Loucy (cell line): ENCODE results near the gene LAMTOR4.
"Not testable (repeated sequence)": the region's sequence is repeated elsewhere in the genome, so short reads cannot be mapped to it uniquely, and the experiment has no call there.

ENCODE experiments used
- H2AFZ ChIP-seq: fragments of 200-600 bp; sonication (generic); 2 replicates; pipeline ENCODE4 v1.6.0; 2016; ENCODE audit warnings: antibody characterized with exemption, mild to moderate bottlenecking, low read length, moderate library complexity
- H3F3A ChIP-seq: fragments of 200-600 bp; 2 replicates; pipeline ENCODE4 v1.6.0; 2016; ENCODE audit warnings: antibody characterized with exemption, low read depth, mild to moderate bottlenecking
- H3K27me3 ChIP-seq: fragments of 200-600 bp; sonication (generic); 2 replicates; pipeline ENCODE4 v1.6.1; 2014; ENCODE audit warnings: low read length, mild to moderate bottlenecking; ENCODE audit not compliant: insufficient read depth, poor library complexity, severe bottlenecking
- H3K36me3 ChIP-seq: fragments of 200-600 bp; sonication (generic); 2 replicates; pipeline ENCODE4 v1.6.1; 2016; ENCODE audit warnings: low read length; ENCODE audit not compliant: insufficient read depth
- H3K4me1 ChIP-seq: fragments of 200-600 bp; sonication (generic); 2 replicates; pipeline ENCODE4 v1.5.1; 2014; ENCODE audit warnings: low read length, mild to moderate bottlenecking; ENCODE audit not compliant: insufficient read depth, poor library complexity, severe bottlenecking
- H3K4me2 ChIP-seq: fragments of 200-600 bp; sonication (generic); 2 replicates; pipeline ENCODE4 v1.6.0; 2014; ENCODE audit warnings: antibody characterized with exemption, low read length, low read depth, mild to moderate bottlenecking; ENCODE audit not compliant: poor library complexity, severe bottlenecking
- H3K4me3 ChIP-seq: fragments of 200-600 bp; sonication (generic); 2 replicates; pipeline ENCODE4 v1.5.1; 2014; ENCODE audit warnings: low read length, mild to moderate bottlenecking, mixed read lengths; ENCODE audit not compliant: poor library complexity, severe bottlenecking
- H3K79me2 ChIP-seq: fragments of 200-600 bp; sonication (generic); 2 replicates; pipeline ENCODE4 v1.6.1; 2014; ENCODE audit warnings: low read length; ENCODE audit not compliant: insufficient read depth
- H3K9ac ChIP-seq: fragments of 200-600 bp; sonication (generic); 2 replicates; pipeline ENCODE4 v1.6.0; 2014; ENCODE audit warnings: mild to moderate bottlenecking, low read depth, low read length, moderate library complexity; ENCODE audit not compliant: poor library complexity, severe bottlenecking
- H3K9me2 ChIP-seq: fragments of 200-600 bp; sonication (generic); replicated peaks from 2 replicates; pipeline ENCODE4 v1.6.1; 2016; ENCODE audit warnings: low read depth, low read length, mixed read lengths
- H3K9me3 ChIP-seq: fragments of 200-600 bp; sonication (generic); 2 replicates; pipeline ENCODE4 v1.6.1; 2014; ENCODE audit warnings: mild to moderate bottlenecking, antibody characterized with exemption, low read length, low read depth; ENCODE audit not compliant: insufficient read depth
- H4K20me1 ChIP-seq: fragments of 200-600 bp; sonication (generic); 2 replicates; pipeline ENCODE4 v1.6.0; 2014; ENCODE audit warnings: antibody characterized with exemption, low read length, mild to moderate bottlenecking; ENCODE audit not compliant: insufficient read depth, poor library complexity, severe bottlenecking
- EZH2phosphoT487 ChIP-seq: fragments of 200-600 bp; IDR thresholded peaks from 2 replicates; pipeline ENCODE4 v1.6.1; 2018; ENCODE audit warnings: antibody characterized with exemption, mild to moderate bottlenecking, moderate library complexity, borderline replicate concordance
- TF ChIP-seq, protein P1 (sequence below): fragments of 200-600 bp; sonication (generic); conservative IDR thresholded peaks from 2 replicates; pipeline ENCODE4 v1.5.1; 2014; ENCODE audit warnings: mild to moderate bottlenecking, antibody characterized with exemption, low read length

LAMTOR4 gene

DNA sequence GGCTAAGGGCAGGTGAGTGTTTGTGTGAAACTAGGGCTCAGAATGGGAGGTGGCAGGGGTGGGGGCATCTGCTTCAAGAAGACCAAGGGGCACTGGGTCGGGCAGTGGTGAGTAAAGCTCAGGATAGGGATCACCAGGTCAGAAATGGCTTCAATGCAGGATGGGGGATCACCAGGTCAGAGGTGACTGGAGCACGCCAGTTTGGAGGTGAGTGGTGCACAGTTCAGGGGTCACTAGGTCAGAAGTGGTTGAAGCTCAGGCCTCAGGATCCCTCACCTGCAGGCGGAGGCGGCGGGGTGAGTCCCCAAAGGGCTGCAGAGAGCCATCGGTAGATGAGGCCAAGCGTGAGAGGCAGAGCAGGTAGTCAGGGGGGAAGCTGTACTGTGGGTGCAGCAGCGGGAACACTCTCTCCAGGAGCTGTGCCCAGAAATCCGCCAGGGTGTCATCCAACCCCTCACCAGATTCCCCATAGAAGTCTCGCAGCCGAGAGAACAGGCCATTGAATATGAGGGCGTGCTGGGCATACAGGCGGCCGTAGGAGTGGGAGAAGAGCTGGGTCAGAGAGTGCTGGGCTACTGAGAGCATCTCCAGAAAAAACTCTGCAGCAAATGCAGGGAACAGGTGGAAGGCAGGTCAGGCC lies 26.7 kb downstream of the LAMTOR4 start:
- Histone ChIP-seq H3F3A (no peaks in the 10 kb centered on the region), H3K9ac (peak overlapping the region; percentile 62), H3K4me1 (peaks cover 17% of the 10 kb centered on the region), H2AFZ (no peak overlapping the region), H3K36me3 (no peaks in the 10 kb centered on the region), H3K4me2 (peak overlapping the region; percentile 94), H3K79me2 (peaks cover 25% of the 10 kb centered on the region), H3K9me2 (no peaks in the 10 kb centered on the region), H3K27me3 (no peaks in the 10 kb centered on the region), H3K9me3 (no peaks in the 10 kb centered on the region), H3K4me3 (peak overlapping the region; percentile 45), H4K20me1 (peaks cover 4% of the 10 kb centered on the region)
- TF ChIP-seq EZH2phosphoT487, result no peak
- TF ChIP-seq, protein P1, sequence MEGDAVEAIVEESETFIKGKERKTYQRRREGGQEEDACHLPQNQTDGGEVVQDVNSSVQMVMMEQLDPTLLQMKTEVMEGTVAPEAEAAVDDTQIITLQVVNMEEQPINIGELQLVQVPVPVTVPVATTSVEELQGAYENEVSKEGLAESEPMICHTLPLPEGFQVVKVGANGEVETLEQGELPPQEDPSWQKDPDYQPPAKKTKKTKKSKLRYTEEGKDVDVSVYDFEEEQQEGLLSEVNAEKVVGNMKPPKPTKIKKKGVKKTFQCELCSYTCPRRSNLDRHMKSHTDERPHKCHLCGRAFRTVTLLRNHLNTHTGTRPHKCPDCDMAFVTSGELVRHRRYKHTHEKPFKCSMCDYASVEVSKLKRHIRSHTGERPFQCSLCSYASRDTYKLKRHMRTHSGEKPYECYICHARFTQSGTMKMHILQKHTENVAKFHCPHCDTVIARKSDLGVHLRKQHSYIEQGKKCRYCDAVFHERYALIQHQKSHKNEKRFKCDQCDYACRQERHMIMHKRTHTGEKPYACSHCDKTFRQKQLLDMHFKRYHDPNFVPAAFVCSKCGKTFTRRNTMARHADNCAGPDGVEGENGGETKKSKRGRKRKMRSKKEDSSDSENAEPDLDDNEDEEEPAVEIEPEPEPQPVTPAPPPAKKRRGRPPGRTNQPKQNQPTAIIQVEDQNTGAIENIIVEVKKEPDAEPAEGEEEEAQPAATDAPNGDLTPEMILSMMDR, result no peak

DNA sequence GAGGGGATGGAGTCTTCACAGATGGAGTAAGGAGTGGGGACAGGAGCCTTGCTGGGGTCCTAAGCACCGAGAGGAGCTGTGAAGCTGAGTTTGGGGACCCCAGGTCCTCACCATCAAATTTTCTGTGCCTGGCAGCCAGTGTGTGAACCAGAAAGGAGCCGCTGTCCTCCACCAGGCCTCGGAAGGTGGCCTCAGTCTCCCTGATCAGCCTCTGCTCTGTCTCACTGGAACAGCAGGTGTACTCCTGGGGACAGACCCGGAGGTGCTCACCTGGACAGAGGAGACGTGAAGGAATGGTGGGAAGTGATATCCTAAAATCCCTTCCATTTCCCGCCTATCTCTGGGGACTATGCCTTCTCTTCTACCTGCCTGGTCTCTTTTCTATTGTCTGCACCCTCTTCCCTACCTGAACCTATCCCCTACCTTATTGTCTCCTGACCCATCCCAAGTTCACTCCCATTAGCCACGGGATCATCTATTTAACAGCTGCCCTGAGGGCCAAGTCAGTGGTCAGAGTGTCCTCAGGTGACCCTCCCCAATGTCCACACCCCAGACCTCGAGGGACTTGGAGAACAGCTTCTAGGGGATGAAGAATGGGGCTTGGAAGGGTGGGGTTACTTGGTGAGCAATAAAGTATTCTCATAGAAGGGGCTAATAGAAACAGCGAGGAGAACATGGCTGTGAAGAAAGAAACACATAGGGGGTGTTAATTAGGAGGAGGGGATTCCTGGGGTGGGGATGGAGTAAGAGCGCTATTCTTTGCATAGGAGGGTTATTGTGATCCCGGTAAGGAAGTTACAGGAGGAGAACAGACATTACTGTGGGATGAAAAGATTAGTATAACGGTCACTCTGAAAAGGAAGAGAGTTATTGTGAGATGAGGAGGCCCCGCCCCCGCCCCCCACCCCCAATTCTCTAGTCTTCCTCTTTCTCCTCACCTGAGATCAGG lies 27.7 kb downstream of the LAMTOR4 start:
- H3K36me3 ChIP-seq, result no peaks in the 10 kb centered on the region
- no peaks in the 10 kb centered on the region for H3K9me2 ChIP-seq
- H3K9ac ChIP-seq, result peak overlapping the region; percentile 85
- no peaks in the 10 kb centered on the region for H3F3A ChIP-seq
- peaks cover 17% of the 10 kb centered on the region for H3K4me1 ChIP-seq
- no peak for TF ChIP-seq EZH2phosphoT487
- peaks cover 4% of the 10 kb centered on the region for H4K20me1 ChIP-seq
- H3K4me3 ChIP-seq, result peak overlapping the region; percentile 91
- H3K4me2 ChIP-seq, result peak overlapping the region; percentile 94
- no peaks in the 10 kb centered on the region for H3K27me3 ChIP-seq
- H3K79me2 ChIP-seq, result peaks cover 25% of the 10 kb centered on the region
- no peaks in the 10 kb centered on the region for H3K9me3 ChIP-seq
- peak overlapping the region; percentile 92 for H2AFZ ChIP-seq

DNA sequence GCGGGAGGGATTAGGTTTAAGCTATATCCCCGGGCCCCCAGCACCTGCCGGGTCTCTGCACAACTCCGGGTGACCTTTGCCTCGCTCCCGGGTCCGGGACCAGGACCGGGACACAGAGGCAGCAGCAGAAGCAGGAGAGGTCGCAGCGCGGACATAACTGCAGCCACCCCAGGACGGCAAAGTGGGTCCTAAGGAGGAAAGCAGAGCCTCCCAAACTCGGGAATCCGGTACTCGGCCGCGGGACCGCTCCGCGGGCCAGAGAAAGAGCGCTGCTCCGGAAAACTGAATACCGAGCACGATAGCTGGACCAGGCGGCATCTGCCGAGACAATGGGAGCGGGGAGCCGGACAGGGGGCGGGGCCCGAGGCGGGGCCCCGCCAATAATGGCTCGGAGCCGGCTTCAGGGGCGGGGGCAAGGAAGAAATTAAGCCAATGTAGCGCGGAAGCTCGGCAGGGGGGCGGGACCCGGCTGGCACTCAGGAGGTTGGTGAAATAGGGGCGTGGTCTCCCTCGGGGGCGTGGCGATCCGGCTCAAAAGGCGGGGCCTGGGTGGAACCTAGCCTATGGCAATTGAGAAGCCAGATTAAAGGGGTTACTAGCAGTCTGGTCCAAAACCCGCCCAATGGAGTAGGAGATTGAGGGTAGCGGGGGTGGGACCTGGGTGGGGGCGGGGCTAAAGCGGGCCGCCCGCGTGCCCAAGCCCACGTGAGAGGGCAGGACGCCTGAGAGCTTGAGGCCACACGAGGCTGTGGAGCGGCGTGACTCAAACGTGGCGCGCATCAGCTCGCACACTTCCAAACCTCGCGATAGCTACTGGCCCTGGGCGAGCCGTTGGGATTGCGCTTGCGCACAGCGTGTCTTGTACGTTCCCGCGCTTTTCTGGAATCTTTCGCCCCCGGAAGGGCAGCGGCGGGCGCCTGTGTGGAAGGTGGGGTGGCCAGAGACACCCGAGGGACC lies 28.6 kb downstream of the LAMTOR4 start, which contains the start of the genes GPC2 and STAG3:
Gene GPC2 (minus strand): TSS at position 337 of the 957 bp plus-strand sequence. CDS start 182 bp downstream, at position 155.
Gene STAG3 (plus strand): TSS at position 874 of the 957 bp plus-strand sequence. CDS start 2,639 bp downstream, outside the sequence.
- peak within 1 kb of the TSS; percentile 85 for H3K9ac ChIP-seq
- peaks cover 4% of the 10 kb centered on the region for H4K20me1 ChIP-seq
- peak within 1 kb of the TSS; percentile 92 for H2AFZ ChIP-seq
- no peaks in the 10 kb centered on the region for H3K36me3 ChIP-seq
- no peaks in the 10 kb centered on the region for H3K27me3 ChIP-seq
- no peaks in the 10 kb centered on the region for H3K9me2 ChIP-seq
- H3K4me3 ChIP-seq, result peak within 1 kb of the TSS; percentile 91
- peak within 1 kb of the TSS; percentile 94 for H3K4me2 ChIP-seq
- no peaks in the 10 kb centered on the region for H3F3A ChIP-seq
- no peaks in the 10 kb centered on the region for H3K9me3 ChIP-seq
- TF ChIP-seq EZH2phosphoT487, result no peak
- TF ChIP-seq, protein P1, result no peak
- peaks cover 17% of the 10 kb centered on the region for H3K4me1 ChIP-seq
- H3K79me2 ChIP-seq, result peaks cover 25% of the 10 kb centered on the region

DNA sequence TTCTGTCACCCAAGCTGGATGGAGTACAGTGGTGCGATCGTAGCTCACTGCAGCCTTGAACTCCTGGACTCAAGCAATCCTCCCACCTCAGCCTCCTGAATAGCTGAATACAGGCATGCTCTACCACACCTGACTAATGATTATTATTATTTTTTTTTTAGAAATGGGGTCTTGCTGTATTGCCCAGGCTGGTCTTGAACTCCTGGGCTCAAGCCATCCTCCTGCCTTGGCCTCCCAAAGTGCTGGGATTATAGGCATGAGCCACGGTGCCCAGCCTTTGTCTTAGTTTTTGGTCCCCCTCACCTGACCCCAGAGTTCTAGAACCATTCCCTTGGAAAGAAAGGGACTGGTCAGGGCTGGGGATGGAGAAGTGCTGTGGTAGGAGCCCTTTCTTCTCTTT lies 31.4 kb downstream of the LAMTOR4 start:
- H3K4me1 ChIP-seq, result peaks cover 17% of the 10 kb centered on the region
- H3K79me2 ChIP-seq, result peaks cover 19% of the 10 kb centered on the region
- not testable (repeated sequence) for H3K4me2 ChIP-seq, H2AFZ ChIP-seq, H3K36me3 ChIP-seq, H4K20me1 ChIP-seq, H3K4me3 ChIP-seq, H3K9ac ChIP-seq, H3K27me3 ChIP-seq, H3K9me3 ChIP-seq, H3F3A ChIP-seq, H3K9me2 ChIP-seq

DNA sequence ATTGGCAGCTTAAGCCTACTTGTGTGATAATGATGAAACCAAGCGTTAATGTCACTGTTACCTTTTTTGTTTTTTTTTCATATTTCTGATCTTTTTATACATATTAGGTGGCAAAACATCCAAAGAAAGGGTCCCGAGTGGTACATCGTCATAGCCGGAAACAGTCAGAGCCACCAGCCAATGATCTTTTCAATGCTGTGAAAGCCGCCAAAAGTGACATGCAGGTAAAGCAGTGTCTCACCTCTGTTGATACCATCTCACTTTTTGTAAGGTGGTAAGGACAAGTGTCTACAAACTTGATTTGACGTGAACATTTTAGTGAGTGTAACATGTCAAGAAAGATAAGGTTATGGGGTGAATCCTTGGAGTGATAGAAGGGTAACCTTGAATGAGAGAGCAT lies 33.9 kb downstream of the LAMTOR4 start:
- H4K20me1 ChIP-seq, H3K4me2 ChIP-seq, H3K9me3 ChIP-seq, H3F3A ChIP-seq, H3K27me3 ChIP-seq, H3K36me3 ChIP-seq, H3K4me3 ChIP-seq, H3K79me2 ChIP-seq, H3K4me1 ChIP-seq, H3K9ac ChIP-seq, H3K9me2 ChIP-seq, H2AFZ ChIP-seq: not testable (repeated sequence)
